ENCODE results near the gene MAGI1. TPM values are rescaled to one million over a fixed set of nuclear protein-coding genes. Genes with fewer than 3 reads are reported as not detected.

Gene MAGI1
- total and polyA plus RNA-seq, 4 donors: 9.9 to 88.1 (median 24.6) TPM

DNA sequence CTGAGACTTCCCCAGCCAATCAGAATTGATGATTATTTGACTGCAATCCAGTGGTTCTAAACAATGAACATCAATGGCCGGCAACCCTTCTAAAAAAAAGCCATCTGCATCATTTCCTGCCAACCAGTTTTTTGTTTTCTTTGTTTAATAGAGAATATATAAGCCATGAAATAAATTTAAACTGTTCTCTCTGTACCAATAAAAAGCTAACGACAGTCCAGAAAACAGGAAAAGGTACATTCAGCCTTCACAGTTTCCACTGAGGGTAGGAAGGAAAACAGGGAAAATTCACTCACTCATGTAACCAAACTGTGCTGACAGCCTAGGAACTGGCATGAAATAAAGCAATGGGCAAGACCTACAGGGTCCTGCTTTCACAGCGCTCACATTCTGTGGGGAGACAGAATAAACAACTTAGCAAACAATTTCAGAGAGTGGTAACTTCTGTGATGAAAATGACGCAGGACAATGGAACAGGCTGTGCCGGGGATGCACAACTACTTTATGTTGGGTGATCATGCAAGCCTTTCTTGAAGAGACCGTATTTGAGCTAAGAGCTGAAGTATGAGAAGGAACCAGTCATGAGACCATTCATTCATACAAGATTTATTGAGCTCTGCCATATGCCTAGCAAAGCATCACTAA, 630.1 kb downstream of the MAGI1 start:
- Histone ChIP-seq H3K4me1 (ENCODE audit: control insufficient read depth in 5 of 5, insufficient read depth in 5 of 5, low read length in 5 of 5) (peaks cover 6 to 31% (median 22%) of the 10 kb centered on the region in 5 donors), H3K9me3 (ENCODE audit: control insufficient read depth in 4 of 4, insufficient read depth in 3 of 4, low read length in 3 of 4) (no peaks in the 10 kb centered on the region), H3K27ac (ENCODE audit: low read depth in 1 of 2, low read length in 1 of 2) (peak overlapping the region; percentile 9 to 53), H3K4me3 (no peak overlapping the region), H3K27me3 (ENCODE audit: control insufficient read depth in 3 of 3, insufficient read depth in 3 of 3, low read length in 2 of 3) (no peaks in the 10 kb centered on the region), H3K36me3 (ENCODE audit: control insufficient read depth in 4 of 4, insufficient read depth in 4 of 4, low read length in 4 of 4) (no peaks in the 10 kb centered on the region), H3K9ac (ENCODE audit: insufficient read depth in 1 of 2, low read length in 2 of 2) (no peak overlapping the region)
- ATAC-seq (ENCODE audit: insufficient read depth, low FRiP score): no peak
- peak in 1 of 3 donors; percentile 22 for DNase-seq
- TF ChIP-seq CTCF (IDR thresholded peaks at IDR 0.05; ENCODE audit: control extremely low read depth, extremely low read depth): no peak
- 71 to 80% methylated on average over 6 of the region's 6 CpGs for WGBS, 2 donors

DNA sequence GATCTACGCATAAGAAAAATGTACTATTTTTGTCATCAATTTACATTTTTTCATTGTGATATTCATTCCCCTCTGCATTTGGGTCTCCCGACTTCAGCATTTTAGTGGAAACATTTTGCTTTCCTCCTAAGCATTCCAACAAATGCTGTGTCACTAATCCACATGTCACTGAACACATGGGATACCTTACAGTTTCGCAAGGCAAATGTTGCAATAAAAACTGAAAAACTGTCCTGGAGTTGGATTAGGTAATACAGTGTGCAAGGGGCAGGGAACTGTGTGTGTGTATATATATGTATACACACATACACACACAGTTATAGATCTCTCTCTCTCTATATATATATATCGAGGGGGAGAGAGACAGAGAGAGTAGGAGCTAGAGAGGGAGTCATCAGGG, 632.2 kb downstream of the MAGI1 start:
- no peaks in the 10 kb centered on the region for H3K27me3 ChIP-seq (ENCODE audit: control insufficient read depth in 3 of 3, insufficient read depth in 3 of 3, low read length in 2 of 3)
- DNase-seq (no peak), ATAC-seq (ENCODE audit: insufficient read depth, low FRiP score) (no peak)
- TF ChIP-seq CTCF (IDR thresholded peaks at IDR 0.05; ENCODE audit: control extremely low read depth, extremely low read depth): no peak
- no peak overlapping the region for H3K4me3 ChIP-seq
- H3K27ac ChIP-seq (ENCODE audit: low read depth in 1 of 2, low read length in 1 of 2): no peak overlapping the region
- H3K9me3 ChIP-seq (ENCODE audit: control insufficient read depth in 4 of 4, insufficient read depth in 3 of 4, low read length in 3 of 4): no peaks in the 10 kb centered on the region
- H3K36me3 ChIP-seq (ENCODE audit: control insufficient read depth in 4 of 4, insufficient read depth in 4 of 4, low read length in 4 of 4): no peaks in the 10 kb centered on the region
- no peak overlapping the region for H3K9ac ChIP-seq (ENCODE audit: insufficient read depth in 1 of 2, low read length in 2 of 2)
- peaks cover 3 to 16% (median 9%) of the 10 kb centered on the region in 5 donors for H3K4me1 ChIP-seq (ENCODE audit: control insufficient read depth in 5 of 5, insufficient read depth in 5 of 5, low read length in 5 of 5)
- WGBS, 2 donors: 81 to 85% methylated on average over 4 of the region's 4 CpGs

- TF ChIP-seq CTCF (IDR thresholded peaks at IDR 0.05; ENCODE audit: control extremely low read depth, extremely low read depth): no peak
These were observed 636.1 kb downstream of the MAGI1 start for GRCh38 chr3:65402597-65402996.

More at GRCh38 chr3:65402597-65402996, 636.1 kb downstream of the MAGI1 start:
- no peak overlapping the region for H3K9ac ChIP-seq (ENCODE audit: insufficient read depth in 1 of 2, low read length in 2 of 2)
- no peak overlapping the region for H3K4me3 ChIP-seq
- WGBS, 2 donors: 80 to 81% methylated on average over 7 of the region's 7 CpGs
- no peak overlapping the region for H3K27ac ChIP-seq (ENCODE audit: low read depth in 1 of 2, low read length in 1 of 2)
- ATAC-seq (ENCODE audit: insufficient read depth, low FRiP score) (no peak), DNase-seq (no peak)
- no peaks in the 10 kb centered on the region for H3K36me3 ChIP-seq (ENCODE audit: control insufficient read depth in 4 of 4, insufficient read depth in 4 of 4, low read length in 4 of 4)
- H3K27me3 ChIP-seq (ENCODE audit: control insufficient read depth in 3 of 3, insufficient read depth in 3 of 3, low read length in 2 of 3): no peaks in the 10 kb centered on the region
- no peaks in the 10 kb centered on the region for H3K9me3 ChIP-seq (ENCODE audit: control insufficient read depth in 4 of 4, insufficient read depth in 3 of 4, low read length in 3 of 4)
- peaks cover 0 to 3% (median 0%) of the 10 kb centered on the region in 5 donors for H3K4me1 ChIP-seq (ENCODE audit: control insufficient read depth in 5 of 5, insufficient read depth in 5 of 5, low read length in 5 of 5)

Measured in lung (tissue), 12 donors.